ENCODE measurements around the gene C10orf67.
"Not testable (repeated sequence)": the region's sequence is repeated elsewhere in the genome, so short reads cannot be mapped to it uniquely, and the experiment has no call there.

Gene C10orf67

GRCh38 chr10:23263441-23264164 lies 81.0 kb downstream of the C10orf67 start:
- DNase-seq: no peak

- DNase-seq: no peak
Observed at GRCh38 chr10:23262928-23263327, 81.7 kb downstream of the C10orf67 start.

GRCh38 chr10:23258516-23258915 lies 86.1 kb downstream of the C10orf67 start:
- no peak for DNase-seq

GRCh38 chr10:23253780-23254179 lies 90.8 kb downstream of the C10orf67 start:
- no peak for DNase-seq

- not testable (repeated sequence) for DNase-seq
Observed at GRCh38 chr10:23252859-23253258, 91.7 kb downstream of the C10orf67 start.

- DNase-seq: not testable (repeated sequence)
Observed at GRCh38 chr10:23241779-23242178, 102.8 kb downstream of the C10orf67 start.

- no peak for DNase-seq
Observed at GRCh38 chr10:23238015-23238414, 106.6 kb downstream of the C10orf67 start.

- DNase-seq: no peak
Observed at GRCh38 chr10:23230582-23230981, 114.0 kb downstream of the C10orf67 start.

GRCh38 chr10:23217471-23217870 lies 127.1 kb downstream of the C10orf67 start:
- no peak for DNase-seq

GRCh38 chr10:23205972-23206642 lies 138.5 kb downstream of the C10orf67 start:
- DNase-seq: no peak

GRCh38 chr10:23204773-23205172 lies 139.8 kb downstream of the C10orf67 start:
- no peak for DNase-seq

- no peak for DNase-seq
Observed at GRCh38 chr10:23203369-23204325, 140.9 kb downstream of the C10orf67 start.

- no peak for DNase-seq
Observed at GRCh38 chr10:23202779-23203178, 141.8 kb downstream of the C10orf67 start.

- no peak for DNase-seq
Observed at GRCh38 chr10:23201837-23202236, 142.8 kb downstream of the C10orf67 start.

GRCh38 chr10:23200997-23201652 lies 143.5 kb downstream of the C10orf67 start:
- DNase-seq: no peak

- no peak for DNase-seq
Observed at GRCh38 chr10:23200586-23200985, 144.0 kb downstream of the C10orf67 start.

GRCh38 chr10:23199768-23200511 lies 144.7 kb downstream of the C10orf67 start:
- DNase-seq: no peak

- no peak for DNase-seq
Observed at GRCh38 chr10:23198940-23199767, 145.4 kb downstream of the C10orf67 start.

- no peak for DNase-seq
Observed at GRCh38 chr10:23198610-23198939, 146.0 kb downstream of the C10orf67 start.

GRCh38 chr10:23197416-23197861 lies 147.2 kb downstream of the C10orf67 start:
- DNase-seq: no peak

GRCh38 chr10:23196915-23197314 lies 147.7 kb downstream of the C10orf67 start:
- DNase-seq: no peak
